Esophagus (tissue), 2 donors: Measurements from ENCODE around the gene LEF1. TPM values are rescaled to one million over a fixed set of nuclear protein-coding genes. Genes with fewer than 3 reads are reported as not detected.

ENCODE experiments used
- H3K27ac ChIP-seq, 2 donors: one replicate each; pipeline ENCODE4 v1.5.1; 2013; ENCODE audit warnings: low read depth in 2 of 2, mild to moderate bottlenecking in 2 of 2, inconsistent platforms in 1 of 2, low read length in 1 of 2, moderate library complexity in 1 of 2
- H3K27me3 ChIP-seq, 2 donors: one replicate each; pipeline ENCODE4 v1.6.1; 2013; ENCODE audit warnings: low read length in 2 of 2, control low read depth in 1 of 2, mild to moderate bottlenecking in 1 of 2; ENCODE audit not compliant: insufficient read depth in 2 of 2, control insufficient read depth in 1 of 2
- H3K36me3 ChIP-seq, 2 donors: one replicate each; pipeline ENCODE4 v1.6.1; 2013; ENCODE audit warnings: low read length in 1 of 2; ENCODE audit not compliant: control insufficient read depth in 2 of 2, insufficient read depth in 2 of 2
- H3K4me1 ChIP-seq, 2 donors: one replicate each; pipeline ENCODE4 v1.6.1; 2013; ENCODE audit warnings: low read length in 1 of 2; ENCODE audit not compliant: control insufficient read depth in 2 of 2, insufficient read depth in 2 of 2
- H3K4me3 ChIP-seq, 2 donors: one replicate each; pipeline ENCODE4 v1.5.1; 2013; ENCODE audit warnings: low read length in 2 of 2, mild to moderate bottlenecking in 2 of 2, low read depth in 1 of 2, moderate library complexity in 1 of 2
- H3K9me3 ChIP-seq, 2 donors: one replicate each; pipeline ENCODE4 v1.6.1; 2013; ENCODE audit warnings: mild to moderate bottlenecking in 2 of 2, low read depth in 1 of 2, low read length in 1 of 2, moderate library complexity in 1 of 2; ENCODE audit not compliant: control insufficient read depth in 2 of 2, insufficient read depth in 1 of 2
- WGBS, 2 donors: extraction: QIAGEN DNeasy Blood & Tissue Kit; methylation state at CpG; one replicate each; pipeline ENCODE4 v1.1.7; 2013; 5-methylcytosine and 5-hydroxymethylcytosine counted together
- polyA plus RNA-seq, 2 donors: library from polyadenylated mRNA; stranded (reverse); fragments of 200-250 nt; gene quantifications; one replicate each; pipeline ENCODE4 v1.2.3, GENCODE V29; 2013
- donor health status: healthy with polysubstance abuse.
- donor health status: Bipolar disorder and iron deficiency.

LEF1 gene
- polyA plus RNA-seq, 2 donors: 4.6 to 7.4 TPM

- Histone ChIP-seq H3K27me3 (no peaks in the 10 kb centered on the region), H3K27ac (no peak overlapping the region), H3K4me1 (no peaks in the 10 kb centered on the region), H3K36me3 (no peaks in the 10 kb centered on the region), H3K9me3 (no peaks in the 10 kb centered on the region), H3K4me3 (no peak overlapping the region)
- 91 to 94% methylated on average over 2 of the region's 2 CpGs for WGBS, 2 donors
Observed at GRCh38 chr4:108157655-108158054, 11.1 kb downstream of the LEF1 start.

- Histone ChIP-seq H3K27me3 (no peaks in the 10 kb centered on the region), H3K36me3 (no peaks in the 10 kb centered on the region), H3K9me3 (no peaks in the 10 kb centered on the region), H3K4me3 (no peak overlapping the region), H3K27ac (no peak overlapping the region), H3K4me1 (no peaks in the 10 kb centered on the region)
- WGBS, 2 donors: 76 to 84% methylated on average over 2 of the region's 2 CpGs
Observed at GRCh38 chr4:108156391-108156790, 12.3 kb downstream of the LEF1 start.

DNA sequence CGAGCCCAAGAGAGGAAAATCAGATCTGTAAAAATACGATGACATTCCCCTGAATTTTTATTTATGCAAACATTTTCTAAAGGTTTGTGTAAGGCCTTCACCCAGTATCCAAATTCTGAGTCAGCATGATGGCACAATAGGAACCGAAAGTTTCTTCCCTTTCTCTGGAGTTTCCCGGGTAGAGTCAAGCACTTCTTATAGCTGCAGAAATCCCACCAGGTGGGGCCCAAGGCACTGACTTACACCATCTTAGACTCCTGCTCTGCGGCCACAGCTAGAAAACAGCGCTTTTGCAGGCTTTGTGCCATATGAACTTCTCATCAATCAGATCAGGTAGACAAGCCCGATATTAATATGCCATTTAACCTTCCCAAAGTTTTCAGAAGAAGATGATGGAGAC is 13.4 kb downstream of the LEF1 start:
- no peaks in the 10 kb centered on the region for H3K9me3 ChIP-seq
- no peaks in the 10 kb centered on the region for H3K36me3 ChIP-seq
- H3K4me1 ChIP-seq: no peaks in the 10 kb centered on the region
- no peak overlapping the region for H3K27ac ChIP-seq
- H3K27me3 ChIP-seq: no peaks in the 10 kb centered on the region
- 53 to 64% methylated on average over 7 of the region's 7 CpGs for WGBS, 2 donors
- no peak overlapping the region for H3K4me3 ChIP-seq

- Histone ChIP-seq H3K4me1 (no peaks in the 10 kb centered on the region), H3K36me3 (no peaks in the 10 kb centered on the region), H3K9me3 (no peaks in the 10 kb centered on the region), H3K27ac (no peak overlapping the region), H3K4me3 (no peak overlapping the region), H3K27me3 (no peaks in the 10 kb centered on the region)
- 79 to 83% methylated on average over 1 of the region's 1 CpG for WGBS, 2 donors
Observed at GRCh38 chr4:108152980-108153379, 15.8 kb downstream of the LEF1 start.

- no peak overlapping the region for H3K27ac ChIP-seq
- WGBS, 2 donors: 63 to 67% methylated on average over 3 of the region's 3 CpGs
- no peak overlapping the region for H3K4me3 ChIP-seq
- no peaks in the 10 kb centered on the region for H3K4me1 ChIP-seq
- no peaks in the 10 kb centered on the region for H3K36me3 ChIP-seq
- H3K9me3 ChIP-seq: no peaks in the 10 kb centered on the region
- no peaks in the 10 kb centered on the region for H3K27me3 ChIP-seq
Observed at GRCh38 chr4:108149588-108150380, 18.9 kb downstream of the LEF1 start.

DNA sequence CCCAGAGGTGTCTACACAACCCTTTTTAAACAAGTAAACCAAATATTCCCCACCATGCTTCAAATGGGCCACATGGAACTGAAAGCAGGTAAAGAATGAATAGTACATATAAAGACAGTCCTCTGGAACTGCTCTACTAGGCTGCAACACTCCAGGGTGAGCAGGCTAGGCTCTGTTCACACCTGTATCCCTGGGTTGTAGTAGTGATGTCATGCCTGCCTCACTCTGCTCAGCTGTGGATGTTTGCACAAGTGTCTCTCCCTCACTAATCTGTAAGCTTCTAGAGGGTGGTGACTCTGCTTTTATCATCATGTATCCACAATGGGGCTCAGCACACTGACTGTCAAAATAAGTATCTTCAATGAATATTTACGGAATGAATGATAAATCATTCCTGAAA is 20.4 kb downstream of the LEF1 start:
- no peak overlapping the region for H3K4me3 ChIP-seq
- no peaks in the 10 kb centered on the region for H3K36me3 ChIP-seq
- no peak overlapping the region for H3K27ac ChIP-seq
- H3K27me3 ChIP-seq: no peaks in the 10 kb centered on the region
- 91 to 93% methylated on average over 1 of the region's 1 CpG for WGBS, 2 donors
- H3K9me3 ChIP-seq: no peaks in the 10 kb centered on the region
- no peaks in the 10 kb centered on the region for H3K4me1 ChIP-seq

DNA sequence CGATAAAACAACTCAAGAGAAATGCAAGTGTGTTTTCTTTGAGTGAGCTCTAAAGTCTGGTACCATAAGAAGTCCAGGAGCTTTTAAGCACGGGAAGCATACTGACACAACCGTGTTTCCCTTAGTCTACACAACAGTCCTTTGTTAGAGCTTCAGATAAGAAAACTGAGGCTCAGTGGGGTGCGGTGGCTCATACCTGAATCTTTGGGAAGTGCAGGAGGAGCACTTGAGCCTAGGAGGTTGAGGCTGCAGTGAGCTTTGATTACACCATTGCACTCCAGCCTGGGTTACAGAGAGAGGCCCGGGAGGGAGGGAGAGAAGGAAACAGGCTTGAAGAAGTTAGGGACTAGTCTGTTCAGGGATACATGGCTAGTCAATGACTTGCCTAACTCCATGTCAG is 21.9 kb downstream of the LEF1 start:
- Histone ChIP-seq H3K9me3 (no peaks in the 10 kb centered on the region), H3K36me3 (no peaks in the 10 kb centered on the region)
- WGBS, 2 donors: 72 to 78% methylated on average over 5 of the region's 5 CpGs

GRCh38 chr4:108146336-108146735 is 22.4 kb downstream of the LEF1 start:
- no peaks in the 10 kb centered on the region for H3K36me3 ChIP-seq
- H3K27ac ChIP-seq: no peak overlapping the region
- 92 to 93% methylated on average over 3 of the region's 3 CpGs for WGBS, 2 donors
- no peak overlapping the region for H3K4me3 ChIP-seq
- no peaks in the 10 kb centered on the region for H3K9me3 ChIP-seq
- no peaks in the 10 kb centered on the region for H3K4me1 ChIP-seq
- H3K27me3 ChIP-seq: no peaks in the 10 kb centered on the region

More for the DNA sequence above, 21.9 kb downstream of the LEF1 start:
- Histone ChIP-seq H3K4me1 (no peaks in the 10 kb centered on the region), H3K27ac (no peak overlapping the region), H3K27me3 (no peaks in the 10 kb centered on the region), H3K4me3 (no peak overlapping the region)

- WGBS, 2 donors: 55 to 67% methylated on average over 3 of the region's 3 CpGs
- H3K36me3 ChIP-seq: no peaks in the 10 kb centered on the region
- no peaks in the 10 kb centered on the region for H3K27me3 ChIP-seq
- no peak overlapping the region for H3K4me3 ChIP-seq
- H3K4me1 ChIP-seq: no peaks in the 10 kb centered on the region
- H3K27ac ChIP-seq: no peak overlapping the region
- H3K9me3 ChIP-seq: no peaks in the 10 kb centered on the region
Observed at GRCh38 chr4:108144451-108144850, 24.3 kb downstream of the LEF1 start.

GRCh38 chr4:108143515-108143914 is 25.2 kb downstream of the LEF1 start:
- H3K27me3 ChIP-seq: no peaks in the 10 kb centered on the region
- no peaks in the 10 kb centered on the region for H3K36me3 ChIP-seq
- H3K4me1 ChIP-seq: no peaks in the 10 kb centered on the region
- no peak overlapping the region for H3K4me3 ChIP-seq
- H3K27ac ChIP-seq: no peak overlapping the region
- 74 to 86% methylated on average over 4 of the region's 4 CpGs for WGBS, 2 donors
- no peaks in the 10 kb centered on the region for H3K9me3 ChIP-seq
